Hepatic stellate cell (primary cell): Measurements from ENCODE around the gene MEIS3.
"Not testable (repeated sequence)": the region's sequence is repeated elsewhere in the genome, so short reads cannot be mapped to it uniquely, and the experiment has no call there.

Experiments used
- DNase-seq: peaks from one replicate; pipeline ENCODE4 v3.0.0; 2011; ENCODE audit warnings: low spot score

The MEIS3 gene

DNA sequence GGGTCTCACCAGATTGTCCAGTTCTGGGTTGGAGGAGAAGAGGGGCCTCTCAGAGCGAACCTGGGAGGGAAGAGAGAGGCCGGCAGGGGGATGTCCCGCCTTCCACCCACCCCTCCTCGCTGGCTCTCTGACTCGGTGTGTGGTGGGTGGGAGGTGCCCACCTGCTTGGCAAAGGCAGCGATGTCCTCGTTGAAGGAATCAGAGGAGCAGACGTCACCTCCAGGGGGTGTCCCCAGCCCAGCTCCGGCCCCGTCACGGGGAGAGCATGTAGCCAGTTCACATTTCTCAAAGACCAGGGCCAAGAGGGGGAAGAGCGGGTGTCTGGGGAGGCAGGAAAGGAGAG is 2.7 kb downstream of the MEIS3 start:
- DNase-seq, result no peak

DNA sequence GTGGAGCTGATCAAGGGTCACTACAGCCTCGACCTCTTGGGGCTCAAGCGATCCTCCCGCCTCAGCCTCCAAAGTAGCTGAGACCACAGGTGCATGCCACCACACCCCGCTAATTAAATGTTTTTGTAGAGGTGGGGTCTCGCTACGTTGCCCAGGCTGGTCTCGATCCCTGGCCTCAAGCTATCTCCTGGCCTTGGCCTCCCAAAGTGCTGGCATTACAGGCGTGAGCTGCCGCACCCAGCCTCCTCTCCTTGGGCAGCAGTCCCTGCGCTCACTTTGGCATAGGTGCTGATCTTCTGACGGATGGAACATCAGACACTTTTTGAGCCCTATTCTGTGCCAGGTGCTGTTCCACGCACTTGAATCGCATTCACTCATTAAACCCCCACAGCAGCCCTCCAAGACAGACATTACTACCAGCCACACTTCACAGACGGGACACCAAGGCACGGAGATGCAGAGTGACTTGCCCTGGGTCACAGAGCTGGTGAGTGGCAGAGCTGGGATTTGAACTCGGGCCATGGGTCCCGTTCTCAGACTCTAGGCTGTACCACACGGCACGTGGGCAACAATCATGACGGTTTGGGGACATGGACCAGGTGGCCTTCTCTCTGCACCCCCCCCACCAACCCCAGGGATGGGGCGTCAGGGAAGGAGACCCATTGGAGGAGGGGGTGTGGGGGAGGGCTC is 3.2 kb downstream of the MEIS3 start:
- no peak for DNase-seq

DNA sequence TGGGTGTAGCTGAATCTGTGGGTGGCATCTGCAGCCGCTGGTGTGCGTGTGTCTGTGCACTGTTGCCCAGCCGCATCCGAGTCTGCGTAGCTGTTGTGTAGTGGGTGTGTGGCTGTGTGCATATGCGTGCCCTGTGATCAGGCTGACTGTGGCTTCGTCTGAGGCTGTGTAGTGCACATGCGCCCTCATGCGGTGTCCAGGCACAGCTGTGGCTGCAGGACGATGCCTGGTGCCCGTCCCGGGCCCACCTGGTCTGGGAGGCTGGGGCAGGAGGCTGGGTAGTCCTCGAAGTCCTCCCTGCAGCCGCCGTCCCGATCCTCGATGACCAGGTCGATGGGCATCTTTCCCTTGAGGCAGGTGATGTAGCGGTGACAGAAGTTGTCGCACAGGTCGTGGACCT is 4.9 kb downstream of the MEIS3 start:
- no peak for DNase-seq

DNA sequence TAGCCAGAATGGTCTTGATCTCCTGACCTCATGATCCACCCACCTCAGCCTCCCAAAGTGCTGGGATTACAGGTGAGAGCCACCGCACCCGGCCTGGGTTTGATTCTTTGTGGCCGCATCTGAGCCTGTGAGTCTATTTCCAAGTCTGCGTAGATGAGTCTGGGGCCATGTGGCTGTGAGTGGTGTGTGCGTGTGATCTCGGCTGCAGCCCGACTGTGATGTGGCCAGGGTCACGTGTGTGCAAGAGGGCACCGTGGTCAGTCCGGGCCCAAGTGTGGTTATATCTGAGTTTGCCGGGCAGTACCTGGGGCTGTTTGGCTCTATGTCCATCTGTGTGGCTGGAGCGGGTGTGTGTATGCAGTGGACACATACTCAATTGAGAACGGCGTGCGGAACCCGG is 5.4 kb downstream of the MEIS3 start:
- no peak for DNase-seq

DNA sequence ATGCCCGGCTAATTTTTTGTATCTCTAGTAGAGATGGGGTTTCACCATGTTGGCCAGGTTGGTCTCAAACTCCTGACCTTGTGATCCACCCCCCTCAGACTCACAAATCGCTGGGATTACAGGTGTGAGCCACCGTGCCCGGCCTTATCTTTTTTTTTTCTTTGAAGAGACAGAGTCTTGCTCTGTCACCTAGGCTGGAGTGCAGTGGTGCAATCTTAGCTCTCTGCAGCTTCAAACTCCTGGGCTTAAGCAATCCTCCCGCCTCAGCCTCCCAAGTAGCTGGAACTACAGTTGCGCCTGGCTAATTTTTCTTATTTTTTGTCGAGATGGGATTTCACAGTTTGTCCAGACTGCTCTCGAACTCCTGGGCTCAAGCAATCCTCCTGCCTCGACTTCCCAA is 7.6 kb downstream of the MEIS3 start:
- DNase-seq, result not testable (repeated sequence)

DNA sequence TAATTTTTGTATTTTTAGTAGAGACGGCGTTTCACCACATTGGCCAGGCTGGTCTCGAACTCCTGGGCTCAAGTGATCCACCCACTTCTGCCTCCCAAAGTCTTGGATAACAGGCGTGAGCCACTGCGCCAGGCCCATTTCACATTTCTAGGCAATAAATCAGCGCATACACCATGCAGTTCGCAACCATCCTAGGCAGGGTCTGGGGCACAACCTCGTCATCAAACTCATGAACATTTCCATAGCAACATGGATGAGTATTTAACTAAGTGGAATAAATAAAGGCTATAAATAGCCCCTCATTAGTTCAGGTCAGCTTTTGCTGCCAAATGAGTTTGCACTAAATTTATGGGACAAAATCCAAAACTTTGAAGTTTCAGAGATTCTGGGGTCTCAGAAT is 8.2 kb downstream of the MEIS3 start:
- no peak for DNase-seq

DNA sequence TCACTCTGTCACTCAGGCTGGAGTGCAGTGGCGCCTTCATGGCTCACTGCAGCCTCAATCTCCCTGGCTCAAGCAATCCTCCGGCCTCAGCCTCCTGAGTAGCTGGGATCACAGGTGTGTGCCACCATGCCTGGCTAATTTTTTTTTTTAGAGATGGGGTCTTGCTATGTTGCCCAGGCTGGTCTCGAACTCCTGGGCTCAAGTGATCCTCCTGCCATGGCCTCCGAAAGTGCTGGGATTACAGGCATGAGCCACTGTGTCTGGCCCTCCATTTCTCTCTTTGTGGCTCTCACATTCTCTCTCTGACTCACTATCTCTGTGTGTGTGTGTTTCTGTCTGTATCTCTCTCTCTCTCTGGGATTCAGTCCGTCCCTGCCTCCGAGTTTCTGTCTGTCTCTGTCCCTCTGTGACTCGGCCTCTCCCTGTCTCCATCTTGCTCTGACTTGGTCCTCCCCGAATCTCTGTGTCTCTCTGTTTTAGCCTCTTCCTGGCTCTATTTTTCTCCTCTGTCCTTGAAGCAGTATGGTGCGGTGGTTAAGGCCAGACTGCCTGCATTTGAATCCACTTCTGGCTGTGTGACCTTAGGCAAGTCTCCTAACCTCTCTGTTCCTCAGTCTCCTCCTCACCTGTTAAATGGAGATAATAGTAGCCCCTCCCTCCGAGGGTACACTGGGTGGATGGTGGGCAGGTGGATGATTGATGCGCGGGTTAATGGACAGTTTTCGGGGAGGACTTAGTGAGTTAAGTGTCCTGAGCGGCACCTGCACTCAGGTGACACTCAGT is 11.0 kb downstream of the MEIS3 start:
- DNase-seq, result no peak

DNA sequence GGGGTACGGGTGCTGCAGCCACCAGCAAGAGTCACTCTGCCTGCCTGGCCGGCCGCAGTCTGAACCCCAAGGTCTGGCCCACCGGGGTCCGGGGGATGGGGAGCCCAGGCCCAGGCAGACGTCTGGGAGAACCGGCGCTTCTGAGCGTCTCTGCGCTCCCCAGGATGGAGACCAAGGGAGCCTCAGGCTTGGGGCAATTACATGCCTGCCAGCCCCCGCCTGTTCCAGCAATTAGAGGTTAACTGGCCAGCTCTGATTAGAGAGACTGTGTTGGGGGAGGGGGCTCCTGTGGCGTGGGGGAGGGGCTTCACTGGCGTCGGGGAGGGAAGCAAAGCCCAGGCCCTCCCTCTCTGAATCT is 11.9 kb downstream of the MEIS3 start:
- no peak for DNase-seq

DNA sequence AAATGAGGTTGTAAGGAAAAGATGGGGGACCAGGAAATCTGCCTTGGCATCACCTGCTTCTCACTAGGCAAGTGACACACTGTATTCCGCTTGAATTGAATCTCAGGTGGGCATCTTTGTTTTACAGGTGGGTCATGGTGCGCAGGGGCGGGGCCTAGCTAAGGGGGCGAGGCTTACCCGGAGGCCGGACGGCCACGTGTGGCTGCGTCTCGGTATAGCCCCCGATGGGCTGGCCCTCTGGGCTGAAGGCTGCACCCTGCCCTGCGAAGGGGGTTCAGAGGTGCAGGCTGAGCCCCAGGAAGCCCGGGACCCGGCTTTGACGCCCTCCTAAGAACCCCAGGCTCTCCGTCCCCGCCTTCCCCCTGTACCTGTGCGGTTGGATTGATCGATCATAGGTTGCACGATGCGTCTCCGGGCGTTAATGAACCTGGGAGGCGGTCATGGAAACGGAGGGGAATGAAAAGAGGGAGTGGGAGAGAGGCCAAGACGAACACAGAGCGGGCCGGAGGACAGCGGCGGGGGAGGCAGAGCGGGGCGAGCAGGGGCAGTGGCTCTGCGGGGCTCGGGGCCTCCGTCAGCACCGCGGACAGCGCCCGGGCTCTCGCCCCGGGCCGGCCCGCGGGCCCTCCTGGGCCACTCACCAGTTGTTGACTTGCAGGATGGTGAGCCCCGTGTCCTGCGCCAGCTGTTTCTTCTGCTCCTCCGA is 12.5 kb downstream of the MEIS3 start:
- DNase-seq, result no peak

DNA sequence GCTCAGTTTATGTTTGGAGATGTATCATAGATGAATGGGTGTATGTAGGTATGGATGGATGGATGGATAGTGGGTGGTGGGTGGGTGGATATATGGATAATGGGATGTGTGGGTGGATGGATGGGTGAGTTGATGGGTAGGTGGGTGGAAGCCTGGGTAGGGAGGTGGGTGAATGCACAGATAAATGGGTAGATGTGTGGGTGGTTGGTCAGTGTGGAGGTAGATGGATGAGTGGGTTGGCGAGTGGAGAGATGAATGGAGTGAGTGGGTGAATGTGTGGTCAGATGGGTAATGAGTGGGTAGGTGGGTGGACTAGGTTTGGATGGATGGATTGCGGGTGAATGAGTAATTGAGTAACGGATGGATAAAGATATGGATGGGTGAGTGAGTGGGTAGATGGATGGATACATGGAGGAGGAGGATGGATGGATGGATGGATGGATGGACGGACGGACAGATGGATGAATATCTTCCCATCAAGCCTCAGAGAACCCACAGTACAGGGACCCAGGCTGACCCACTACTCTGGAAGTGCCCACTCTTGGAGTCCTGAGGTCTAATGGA is 13.4 kb downstream of the MEIS3 start:
- no peak for DNase-seq

DNA sequence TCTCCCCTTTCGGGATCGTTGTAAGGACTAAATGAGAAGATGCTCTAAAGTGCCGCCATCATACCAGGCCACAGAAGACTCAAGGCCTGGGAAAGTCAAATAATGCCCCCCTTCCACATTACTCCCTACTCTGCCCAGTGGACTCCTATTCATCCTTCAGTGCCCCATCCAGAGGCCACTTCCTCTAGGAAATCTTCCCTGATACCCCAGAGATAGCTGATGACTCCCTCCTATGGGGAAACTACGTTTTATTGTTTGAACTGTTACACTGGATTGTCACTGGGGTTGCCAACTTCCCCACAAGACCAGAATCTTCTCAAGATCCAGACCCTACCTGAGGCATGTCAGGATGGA is 14.2 kb downstream of the MEIS3 start:
- no peak for DNase-seq

DNA sequence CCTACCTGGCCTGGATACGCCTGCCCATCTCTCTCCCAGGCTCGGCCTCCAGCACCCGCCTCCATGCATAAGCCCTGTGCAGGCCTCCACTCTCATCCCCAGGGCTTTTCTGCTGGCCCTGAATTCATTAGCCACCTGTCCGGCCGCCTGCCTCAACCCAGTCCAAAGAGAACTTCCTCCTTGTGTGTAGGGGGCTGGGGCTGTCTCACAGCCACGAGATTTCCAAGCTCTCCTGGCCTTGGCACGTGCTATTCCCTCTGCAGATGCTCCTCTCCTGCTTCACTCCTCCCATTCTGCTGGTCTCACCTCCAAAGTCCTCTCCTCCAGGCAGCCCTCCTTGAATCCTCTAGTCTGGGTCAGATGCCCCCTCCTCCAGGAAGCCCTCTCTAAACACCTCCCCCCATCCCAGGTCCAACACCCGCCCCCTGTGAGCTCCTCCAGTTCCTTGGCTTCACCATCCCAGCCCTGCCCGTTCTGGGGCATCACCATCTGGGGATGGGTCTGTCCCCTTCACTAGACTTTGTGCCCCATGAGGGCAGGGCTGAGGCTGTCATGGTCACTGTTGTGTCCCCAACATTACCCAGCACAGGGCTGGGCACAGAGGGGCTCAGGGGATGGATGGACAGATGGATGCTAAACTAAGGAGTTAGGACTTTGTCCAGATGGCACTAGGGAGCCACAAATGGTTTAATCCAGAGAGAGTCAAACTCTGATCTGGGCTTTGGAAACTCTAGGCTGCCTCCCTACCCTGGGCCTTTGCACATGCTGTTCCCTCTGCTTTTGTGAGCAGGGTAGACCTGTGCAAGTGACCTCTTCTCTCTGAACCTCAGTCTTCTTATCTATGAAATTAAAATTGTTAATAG is 14.8 kb downstream of the MEIS3 start:
- DNase-seq, result no peak

DNA sequence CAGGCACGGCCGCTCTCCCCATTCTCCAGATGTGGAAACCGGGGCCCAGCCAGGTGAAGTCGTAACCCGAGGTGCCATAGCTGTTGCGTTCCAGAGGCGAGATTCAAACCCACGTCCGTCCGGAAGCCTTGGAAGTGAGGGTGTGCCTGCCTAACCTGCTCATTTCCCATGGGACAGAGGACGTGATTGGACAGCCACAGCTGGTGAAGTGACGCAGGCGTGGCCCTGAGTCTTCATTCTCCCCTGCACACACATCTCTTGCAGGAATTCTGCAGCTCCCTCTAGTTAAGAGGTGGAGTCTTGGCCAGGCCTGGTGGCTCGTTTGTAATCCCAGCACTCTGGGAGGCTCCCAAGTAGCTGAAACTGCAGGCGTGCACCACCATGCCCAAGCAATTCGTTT is 16.8 kb downstream of the MEIS3 start:
- no peak for DNase-seq

DNA sequence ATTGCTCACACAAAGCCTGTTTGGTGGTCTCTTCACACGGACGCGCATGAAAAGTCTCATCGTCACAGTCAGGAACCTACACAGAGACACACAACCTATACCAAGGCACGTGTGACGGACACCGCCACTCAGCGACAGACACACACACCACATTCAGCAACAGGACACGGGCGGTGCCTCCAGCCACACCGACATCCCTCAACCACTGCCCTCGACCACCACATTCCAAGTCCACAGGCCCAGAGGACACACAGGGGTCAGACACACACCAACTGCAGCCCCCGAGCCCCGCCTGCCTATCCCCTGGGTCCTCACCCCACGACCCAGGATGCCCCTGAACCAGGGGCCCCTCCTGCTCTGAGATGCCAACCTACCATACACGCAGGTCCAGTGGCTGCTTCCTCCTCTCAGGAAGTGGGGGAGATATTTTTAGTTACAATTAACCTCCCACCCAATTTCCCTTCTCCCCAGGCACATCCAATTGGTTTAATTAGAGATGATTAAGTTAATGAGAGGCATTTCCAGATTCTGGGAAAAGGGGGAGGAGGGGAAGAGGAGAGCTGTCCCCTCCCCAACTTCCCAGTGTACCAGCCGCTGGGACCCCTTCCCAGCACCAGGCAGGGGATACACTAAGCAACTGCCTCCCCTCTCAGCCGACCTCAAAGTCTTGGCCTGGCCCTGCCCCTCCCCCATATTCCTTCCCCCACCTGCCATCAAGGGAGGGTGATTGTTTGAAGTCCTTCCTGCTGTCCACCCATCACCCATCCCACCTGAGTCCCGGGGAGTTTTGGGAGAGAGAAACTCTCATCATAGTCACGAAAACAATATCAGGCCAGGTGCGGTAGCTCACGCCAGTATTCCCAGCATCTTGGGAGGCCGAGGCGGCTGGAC is 20.4 kb downstream of the MEIS3 start:
- DNase-seq, result no peak

DNA sequence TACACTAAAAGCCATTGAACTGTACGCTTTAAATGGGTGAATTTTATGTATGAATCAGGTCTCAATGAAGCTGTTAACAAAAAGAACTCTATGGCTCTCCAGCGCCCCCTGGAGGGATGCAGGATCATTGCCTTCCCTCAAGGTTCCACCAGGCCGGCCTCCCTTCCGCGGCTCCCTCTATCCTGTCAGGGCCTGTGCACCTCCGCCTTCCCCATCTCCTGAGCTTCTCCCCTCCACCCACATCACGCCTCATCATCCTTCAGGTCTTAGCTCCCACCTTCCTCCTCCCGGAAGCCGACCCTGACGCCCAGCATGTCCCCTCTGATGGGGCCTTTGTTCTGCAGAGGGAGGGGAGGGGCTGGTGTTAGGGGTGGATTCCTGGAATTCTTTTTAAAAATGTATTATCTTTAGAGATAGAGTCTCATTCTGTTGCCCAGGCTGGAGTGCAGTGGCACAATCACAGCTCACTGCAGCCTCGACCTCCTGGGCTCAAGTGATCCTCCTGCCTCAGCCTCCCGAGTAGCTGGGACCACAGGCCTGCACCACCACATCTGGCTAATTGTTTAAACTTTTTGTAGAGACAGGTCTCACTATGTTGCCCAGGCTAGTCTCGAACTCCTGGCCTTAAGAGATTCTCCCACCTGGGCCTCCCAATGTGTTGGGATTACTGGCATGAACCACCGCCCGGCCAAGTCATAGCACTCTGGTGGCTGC is 27.7 kb downstream of the MEIS3 start:
- DNase-seq, result peak; percentile 70

DNA sequence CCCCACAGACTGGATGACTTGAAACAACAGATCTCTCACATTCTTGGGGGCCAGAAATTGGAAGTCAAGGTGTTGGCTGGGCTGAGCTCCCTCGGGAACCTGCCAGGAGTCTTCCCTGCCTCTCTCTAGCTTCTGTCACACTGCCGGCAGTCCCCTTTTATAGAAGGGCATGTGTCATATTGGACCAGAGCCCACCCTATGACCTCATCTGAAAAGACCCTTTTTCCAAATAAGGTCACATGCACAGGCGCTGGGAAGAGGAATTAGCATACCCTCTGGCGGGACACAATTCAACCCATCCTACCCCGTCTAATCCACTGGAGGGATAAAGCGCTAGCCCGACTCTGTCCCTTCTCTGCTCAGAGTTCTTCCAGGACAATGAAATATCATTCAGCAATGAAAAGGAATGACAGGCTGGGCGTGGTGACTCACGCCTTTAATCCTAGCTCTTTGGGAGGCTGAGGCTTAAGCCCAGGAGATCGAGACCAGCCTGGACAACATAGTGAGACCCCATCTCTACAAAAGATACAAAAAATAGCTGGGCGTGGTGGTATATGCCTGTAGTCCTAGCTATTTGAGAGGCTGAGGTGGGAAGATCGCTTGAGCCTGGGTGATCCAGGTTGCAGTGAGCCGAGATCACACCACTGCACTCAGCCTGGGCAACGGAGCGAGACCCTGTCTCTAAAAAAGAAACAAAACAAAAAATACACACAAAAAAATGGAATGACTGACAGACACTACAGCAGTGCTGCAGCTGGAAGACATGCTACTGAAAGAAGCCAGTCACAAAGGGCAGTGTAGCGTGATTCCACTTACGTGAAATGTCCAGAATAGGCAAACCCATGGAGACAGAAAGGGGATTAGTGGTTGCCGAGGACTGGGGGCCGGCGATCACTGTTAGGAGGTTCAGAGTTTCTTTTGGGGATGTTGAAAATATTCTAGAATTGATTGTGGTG is 28.5 kb downstream of the MEIS3 start:
- no peak for DNase-seq

DNA sequence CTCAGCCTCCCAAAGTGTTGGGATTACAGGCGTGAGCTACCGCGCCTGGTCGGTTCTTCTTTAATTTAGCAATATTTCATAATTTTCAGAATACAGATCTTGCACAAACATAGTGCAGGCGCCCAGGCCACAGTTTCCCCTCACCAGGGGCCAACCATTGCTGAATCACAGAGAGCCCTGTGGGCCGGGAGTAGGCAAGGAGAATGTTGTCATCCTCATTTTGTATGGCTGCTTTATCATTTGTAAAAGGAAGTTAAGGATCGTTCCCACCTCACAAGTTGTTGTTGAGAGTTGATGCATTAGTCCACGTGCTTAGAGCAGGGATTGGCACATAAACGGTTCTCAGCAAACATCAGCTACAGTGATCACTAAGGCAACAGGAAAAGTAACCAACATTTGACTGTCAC is 30.2 kb downstream of the MEIS3 start:
- no peak for DNase-seq

DNA sequence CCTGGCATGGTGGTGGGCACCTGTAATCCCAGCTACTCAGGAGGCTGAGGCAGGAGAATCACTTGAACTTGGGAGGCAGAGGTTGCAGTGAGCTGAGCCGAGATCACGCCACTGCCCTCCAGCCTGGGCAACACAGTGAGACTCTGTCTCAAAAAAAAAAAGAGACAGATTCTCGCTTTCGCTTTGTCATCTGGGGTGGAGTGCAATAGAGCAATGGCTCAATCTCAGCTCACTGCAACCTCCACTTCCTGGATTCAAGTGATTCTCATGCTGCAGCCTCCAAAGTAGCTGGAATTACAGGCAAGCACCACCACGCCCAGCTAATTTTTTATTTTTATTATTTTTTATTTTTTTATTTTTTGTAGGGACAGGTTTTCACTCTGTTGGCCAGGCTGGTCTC is 30.6 kb downstream of the MEIS3 start:
- not testable (repeated sequence) for DNase-seq

DNA sequence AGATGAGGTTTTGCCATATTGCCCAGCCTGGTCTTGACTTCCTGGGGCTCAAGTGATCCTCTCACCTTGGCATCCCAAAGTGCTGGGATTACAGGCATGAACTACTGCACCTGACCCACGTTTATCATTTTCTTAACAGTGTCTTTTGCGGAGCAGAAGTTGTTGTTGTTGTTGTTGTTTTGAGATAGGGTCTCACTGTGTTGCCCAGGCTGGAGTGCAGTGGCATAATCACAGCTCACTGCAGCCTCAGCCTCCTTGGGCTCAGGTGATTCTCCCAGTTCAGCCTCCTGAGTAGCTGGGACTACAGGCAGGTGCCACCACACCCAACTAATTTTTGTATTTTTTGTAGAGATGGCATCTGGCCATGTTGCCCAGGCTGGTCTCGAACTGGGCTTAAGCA is 31.7 kb downstream of the MEIS3 start:
- DNase-seq, result not testable (repeated sequence)
